Type B pancreatic cell (in vitro differentiated cells): ENCODE results near the gene TEAD1. TPM values are rescaled to one million over a fixed set of nuclear protein-coding genes. Genes with fewer than 3 reads are reported as not detected.
"Not testable (repeated sequence)": the region's sequence is repeated elsewhere in the genome, so short reads cannot be mapped to it uniquely, and the experiment has no call there.

ENCODE experiments used
- DNase-seq: peaks from one replicate; pipeline ENCODE4 v3.0.0; 2021; ENCODE audit warnings: mixed read lengths; ENCODE audit not compliant: unreplicated experiment; ENCODE audit errors: extremely low spot score
- H3K27ac Mint-ChIP-seq: 2 replicates; pipeline ENCODE4 v1.8.0; 2021; ENCODE audit warnings: mild to moderate bottlenecking, mixed read lengths
- H3K27me3 Mint-ChIP-seq: 2 replicates; pipeline ENCODE4 v1.8.0; 2021; ENCODE audit warnings: mixed read lengths
- H3K36me3 Mint-ChIP-seq: 2 replicates; pipeline ENCODE4 v1.8.0; 2021; ENCODE audit warnings: mixed read lengths
- H3K4me1 Mint-ChIP-seq: one replicate; pipeline ENCODE4 v1.8.0; 2021; ENCODE audit warnings: mixed read lengths; ENCODE audit not compliant: unreplicated experiment
- H3K4me3 Mint-ChIP-seq: 2 replicates; pipeline ENCODE4 v1.8.0; 2021; ENCODE audit warnings: mild to moderate bottlenecking, mixed read lengths
- H3K9me3 Mint-ChIP-seq: 2 replicates; pipeline ENCODE4 v1.8.0; 2021; ENCODE audit warnings: mixed read lengths
- total RNA-seq: library from RNA; stranded (reverse); gene quantifications from 2 replicates; pipeline ENCODE4 v1.2.1, GENCODE V29; 2021; ENCODE audit warnings: low replicate concordance
- TF ChIP-seq, protein P1 (sequence below): fragments of 200-600 bp; sonication (generic); conservative IDR thresholded peaks from 2 replicates; pipeline ENCODE4 v1.5.0; 2021; ENCODE audit warnings: antibody characterized with exemption, mild to moderate bottlenecking

TEAD1 gene
- total RNA-seq, 1 donor from 2014 or later = 91.8 TPM

DNA sequence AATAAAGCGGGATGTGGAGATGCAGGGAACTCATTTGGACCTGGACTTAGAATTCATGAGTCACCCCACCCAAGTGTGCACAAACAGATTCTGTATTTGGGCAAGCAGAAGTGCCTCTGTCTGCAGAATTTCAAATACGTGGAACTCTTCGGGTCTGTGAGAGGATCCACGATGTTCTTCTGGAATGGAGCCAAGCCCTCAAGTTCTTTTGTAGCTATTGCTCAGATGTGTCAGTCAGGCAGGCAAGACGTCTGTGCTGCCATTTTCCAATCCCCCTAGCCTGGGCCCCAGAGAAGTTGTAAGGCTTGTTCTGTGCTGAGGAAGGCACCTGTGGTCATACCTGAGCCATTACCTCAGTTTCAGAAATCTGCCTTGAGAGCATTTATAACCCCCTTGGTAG, 202.1 kb downstream of the TEAD1 start:
- Mint-ChIP-seq H3K4me3 (peak overlapping the region; percentile 48), H3K36me3 (peaks cover 31% of the 10 kb centered on the region), H3K4me1 (peaks cover 19% of the 10 kb centered on the region), H3K27ac (peak overlapping the region; percentile 94), H3K27me3 (no peaks in the 10 kb centered on the region), H3K9me3 (no peaks in the 10 kb centered on the region)
- TF ChIP-seq, protein P1, sequence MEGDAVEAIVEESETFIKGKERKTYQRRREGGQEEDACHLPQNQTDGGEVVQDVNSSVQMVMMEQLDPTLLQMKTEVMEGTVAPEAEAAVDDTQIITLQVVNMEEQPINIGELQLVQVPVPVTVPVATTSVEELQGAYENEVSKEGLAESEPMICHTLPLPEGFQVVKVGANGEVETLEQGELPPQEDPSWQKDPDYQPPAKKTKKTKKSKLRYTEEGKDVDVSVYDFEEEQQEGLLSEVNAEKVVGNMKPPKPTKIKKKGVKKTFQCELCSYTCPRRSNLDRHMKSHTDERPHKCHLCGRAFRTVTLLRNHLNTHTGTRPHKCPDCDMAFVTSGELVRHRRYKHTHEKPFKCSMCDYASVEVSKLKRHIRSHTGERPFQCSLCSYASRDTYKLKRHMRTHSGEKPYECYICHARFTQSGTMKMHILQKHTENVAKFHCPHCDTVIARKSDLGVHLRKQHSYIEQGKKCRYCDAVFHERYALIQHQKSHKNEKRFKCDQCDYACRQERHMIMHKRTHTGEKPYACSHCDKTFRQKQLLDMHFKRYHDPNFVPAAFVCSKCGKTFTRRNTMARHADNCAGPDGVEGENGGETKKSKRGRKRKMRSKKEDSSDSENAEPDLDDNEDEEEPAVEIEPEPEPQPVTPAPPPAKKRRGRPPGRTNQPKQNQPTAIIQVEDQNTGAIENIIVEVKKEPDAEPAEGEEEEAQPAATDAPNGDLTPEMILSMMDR = no peak
- no peak for DNase-seq

DNA sequence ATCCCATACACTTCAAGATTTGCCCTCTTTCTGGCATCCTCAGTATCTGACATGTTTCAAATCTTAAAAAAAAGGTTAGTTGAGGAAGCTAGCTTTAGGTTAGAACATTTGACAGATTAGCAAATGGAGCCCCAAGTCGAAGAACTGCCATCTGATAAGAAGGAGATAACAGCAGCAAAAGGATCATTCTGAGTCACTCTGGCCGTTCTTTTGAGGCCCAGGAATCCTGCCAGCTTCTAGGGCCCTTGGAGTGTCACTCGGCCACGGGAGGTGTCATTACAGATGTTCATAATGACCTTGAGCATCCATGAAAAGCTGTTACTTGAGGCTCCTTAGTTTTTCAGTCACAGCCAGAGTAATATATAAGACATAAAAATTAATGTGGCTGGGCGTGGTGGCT, 202.8 kb downstream of the TEAD1 start:
- Mint-ChIP-seq H3K27me3 (no peaks in the 10 kb centered on the region), H3K4me3 (no peak overlapping the region), H3K9me3 (no peaks in the 10 kb centered on the region), H3K36me3 (peaks cover 31% of the 10 kb centered on the region), H3K4me1 (peaks cover 14% of the 10 kb centered on the region), H3K27ac (peak overlapping the region; percentile 94)
- TF ChIP-seq, protein P1 = no peak
- DNase-seq = no peak

GRCh38 chr11:12877508-12877907, 203.3 kb downstream of the TEAD1 start:
- Mint-ChIP-seq H3K36me3 (peaks cover 33% of the 10 kb centered on the region), H3K4me1 (peaks cover 20% of the 10 kb centered on the region), H3K27ac (peak overlapping the region; percentile 14)
- not testable (repeated sequence) for DNase-seq, H3K9me3 Mint-ChIP-seq, H3K27me3 Mint-ChIP-seq, H3K4me3 Mint-ChIP-seq

- Mint-ChIP-seq H3K27ac (no peak overlapping the region), H3K36me3 (peaks cover 44% of the 10 kb centered on the region), H3K9me3 (no peaks in the 10 kb centered on the region), H3K4me3 (no peak overlapping the region), H3K27me3 (no peaks in the 10 kb centered on the region), H3K4me1 (peaks cover 26% of the 10 kb centered on the region)
- no peak for DNase-seq
- TF ChIP-seq, protein P1 = no peak
Observed at GRCh38 chr11:12880327-12880726, 206.1 kb downstream of the TEAD1 start.

GRCh38 chr11:12882670-12883069, 208.4 kb downstream of the TEAD1 start:
- peaks cover 44% of the 10 kb centered on the region for H3K36me3 Mint-ChIP-seq
- no peak for DNase-seq
- H3K4me3 Mint-ChIP-seq = no peak overlapping the region
- peaks cover 16% of the 10 kb centered on the region for H3K4me1 Mint-ChIP-seq
- no peaks in the 10 kb centered on the region for H3K9me3 Mint-ChIP-seq
- peak overlapping the region; percentile 18 for H3K27ac Mint-ChIP-seq
- H3K27me3 Mint-ChIP-seq = no peaks in the 10 kb centered on the region
- TF ChIP-seq, protein P1 = no peak

GRCh38 chr11:12884751-12885318, 210.6 kb downstream of the TEAD1 start:
- TF ChIP-seq, protein P1 = no peak
- H3K9me3 Mint-ChIP-seq = no peaks in the 10 kb centered on the region
- peaks cover 43% of the 10 kb centered on the region for H3K36me3 Mint-ChIP-seq
- no peak overlapping the region for H3K4me3 Mint-ChIP-seq
- H3K4me1 Mint-ChIP-seq = peaks cover 25% of the 10 kb centered on the region
- DNase-seq = no peak
- H3K27me3 Mint-ChIP-seq = no peaks in the 10 kb centered on the region
- H3K27ac Mint-ChIP-seq = no peak overlapping the region
